Mucosa of descending colon (tissue), 3 donors: ENCODE results near the gene HTR3E. TPM values are rescaled to one million over a fixed set of nuclear protein-coding genes. Genes with fewer than 3 reads are reported as not detected.

Source experiments
- ATAC-seq: fragments of 200-7000 bp; cut with Tn5 transposase; one replicate; pipeline ENCODE4 v1.9.1; 2020; ENCODE audit warnings: mild to moderate bottlenecking, moderate library complexity
- DNase-seq, 3 donors: peaks; one replicate each; pipeline ENCODE4 v3.0.0-alpha.2; 2020
- H3K36me3 ChIP-seq: fragments of 200-600 bp; one replicate; pipeline ENCODE4 v1.8.0; 2021; ENCODE audit warnings: low read depth, mild to moderate bottlenecking
- H3K4me1 ChIP-seq: fragments of 200-600 bp; one replicate; pipeline ENCODE4 v1.8.0; 2021; ENCODE audit warnings: low read depth, mild to moderate bottlenecking
- H3K4me3 ChIP-seq: fragments of 200-600 bp; one replicate; pipeline ENCODE4 v1.8.0; 2021; ENCODE audit warnings: mild to moderate bottlenecking
- H3K9me3 ChIP-seq: fragments of 200-600 bp; one replicate; pipeline ENCODE4 v1.8.0; 2021; ENCODE audit warnings: mild to moderate bottlenecking
- CTCF ChIP-seq: fragments of 200-600 bp; IDR thresholded peaks from one replicate; pipeline ENCODE4 v1.8.0; 2022; ENCODE audit warnings: antibody characterized with exemption, mild to moderate bottlenecking
- intact Hi-C, 2 donors: fragments of 100-400 bp; cut with DNase I in 1 of 2; cut with micrococcal nuclease in 1 of 2; formaldehyde crosslinking; loops; one replicate each; pipeline versions ENCODE4 v1.11.0 to v1.11.1; 2022; cut with DNase I, micrococcal nuclease
- total RNA-seq, 3 donors: library from RNA; stranded (reverse); fragmentation: NEBNext Ultra II Directional in 2 of 3; extraction: Animal tissue kit (Norgen Biotek cat#: 25700) in 2 of 3; gene quantifications; one replicate each; pipeline versions ENCODE4 v1.2.1 to v1.2.4, GENCODE V29; 2021 to 2023
- donor health status: DM: no; HTN: no; CAD: no; lungs with moderate emphysema.
- donor health status: DM: no; HTN: no; CAD: no.
- donor health status: DM: no; HTN: yes; CAD: no.

The HTR3E gene
- total RNA-seq, 3 donors from 2014 or later: 0.16 to 0.70 (median 0.35) TPM

GRCh38 chr3:184133840-184134745, 37.2 kb downstream of the HTR3E start:
- no peaks in the 10 kb centered on the region for H3K9me3 ChIP-seq
- peak overlapping the region; percentile 9 for H3K4me3 ChIP-seq
- H3K36me3 ChIP-seq: no peaks in the 10 kb centered on the region
- DNase-seq (peak; percentile 88 to 90 (median 90)), ATAC-seq (peak; percentile 76)
- TF ChIP-seq CTCF: no peak
- intact Hi-C loops: no loop called here
- peaks cover 17% of the 10 kb centered on the region for H3K4me1 ChIP-seq

GRCh38 chr3:184134746-184135148, 37.9 kb downstream of the HTR3E start:
- DNase-seq: no peak
- intact Hi-C loops: no loop called here
- no peaks in the 10 kb centered on the region for H3K9me3 ChIP-seq
- H3K36me3 ChIP-seq: no peaks in the 10 kb centered on the region
- ATAC-seq: no peak
- no peak for TF ChIP-seq CTCF
- peaks cover 17% of the 10 kb centered on the region for H3K4me1 ChIP-seq
- H3K4me3 ChIP-seq: peak overlapping the region; percentile 88

GRCh38 chr3:184135149-184135910, 38.5 kb downstream of the HTR3E start, which contains the start of gene EIF2B5:
Gene EIF2B5, plus strand, starts transcription at chr3:184135358. Its CDS starts 28 bp downstream, at chr3:184135386.
- Histone ChIP-seq H3K4me3 (peak within 1 kb of the TSS; percentile 88), H3K9me3 (no peaks in the 10 kb centered on the region), H3K4me1 (peaks cover 17% of the 10 kb centered on the region), H3K36me3 (no peaks in the 10 kb centered on the region)
- DNase-seq (peak; percentile 91 to 96 (median 93)), ATAC-seq (peak; percentile 95)
- TF ChIP-seq CTCF: no peak
- intact Hi-C loops: no loop called here

GRCh38 chr3:184135911-184136260, 39.0 kb downstream of the HTR3E start:
- DNase-seq (no peak), ATAC-seq (no peak)
- no peak for TF ChIP-seq CTCF
- intact Hi-C loops: no loop called here
- Histone ChIP-seq H3K4me3 (peak overlapping the region; percentile 88), H3K36me3 (no peaks in the 10 kb centered on the region), H3K9me3 (no peaks in the 10 kb centered on the region), H3K4me1 (peaks cover 17% of the 10 kb centered on the region)

GRCh38 chr3:184140436-184140835, 43.6 kb downstream of the HTR3E start:
- Histone ChIP-seq H3K4me1 (peaks cover 17% of the 10 kb centered on the region), H3K9me3 (no peaks in the 10 kb centered on the region), H3K4me3 (no peak overlapping the region), H3K36me3 (peaks cover 6% of the 10 kb centered on the region)
- intact Hi-C loops: no loop called here
- no peak for TF ChIP-seq CTCF
- ATAC-seq (no peak), DNase-seq (no peak)
